Keratinocyte (primary cell): ENCODE results near the gene EYA3.

Source experiments
- CTCF ChIP-seq, 3 experiments: IDR thresholded peaks in 1 of 3; conservative IDR thresholded peaks in 1 of 3; optimal IDR thresholded peaks in 1 of 3; 2 replicates in 2 of 3; 3 replicates in 1 of 3; pipeline versions ENCODE3 to v1.5.1; 2011; ENCODE audit warnings: low read length in 3 of 3, mild to moderate bottlenecking in 3 of 3, moderate library complexity in 2 of 3, control low read depth in 1 of 3, inconsistent platforms in 1 of 3; ENCODE audit not compliant: insufficient read depth in 2 of 3; ENCODE audit errors: extremely low read depth in 1 of 3
- EZH2 ChIP-seq: IDR thresholded peaks from one replicate; pipeline ENCODE4 v1.6.1; 2012; ENCODE audit warnings: inconsistent platforms, mild to moderate bottlenecking, low read length, moderate library complexity

- TF ChIP-seq CTCF (optimal IDR thresholded peaks at IDR 0.05 in 1 of 3, IDR thresholded peaks at IDR 0.05 in 1 of 3, conservative IDR thresholded peaks at IDR 0.05 in 1 of 3; ENCODE audit: extremely low read depth in 1 of 3, insufficient read depth in 2 of 3, low read length in 3 of 3) (no peak), EZH2 (no peak)
Observed at GRCh38 chr1:28027238-28027637, 61.2 kb downstream of the EYA3 start.
